Naive B cell (primary cell): ENCODE data around the gene GDPD4. TPM values are rescaled to one million over a fixed set of nuclear protein-coding genes. Genes with fewer than 3 reads are reported as not detected.

Experiments
- ATAC-seq, 2 donors: fragments of 150-1000 bp; cut with Tn5 transposase; 2 replicates each; pipeline ENCODE4 v1.10.0; 2021; ENCODE audit warnings: low read depth in 2 of 2, mild to moderate bottlenecking in 2 of 2, moderate library complexity in 2 of 2
- DNase-seq: peaks from one replicate; pipeline ENCODE4 v3.0.0; 2022
- H3K27ac Mint-ChIP-seq, 6 donors: one replicate each; pipeline ENCODE4 v1.8.0; 2020 to 2022; ENCODE audit warnings: mild to moderate bottlenecking in 6 of 6, mixed read lengths in 6 of 6, moderate library complexity in 5 of 6, inconsistent platforms in 2 of 6
- H3K27me3 Mint-ChIP-seq, 3 donors: one replicate each; pipeline ENCODE4 v1.8.0; 2021 to 2022; ENCODE audit warnings: mixed read lengths in 3 of 3, mild to moderate bottlenecking in 1 of 3
- H3K36me3 Mint-ChIP-seq, 2 donors: one replicate each; pipeline ENCODE4 v1.8.0; 2020 to 2022; ENCODE audit warnings: mixed read lengths in 2 of 2, inconsistent platforms in 1 of 2, mild to moderate bottlenecking in 1 of 2
- H3K4me1 Mint-ChIP-seq, 3 donors: one replicate each; pipeline ENCODE4 v1.8.0; 2020 to 2022; ENCODE audit warnings: mixed read lengths in 3 of 3, inconsistent platforms in 1 of 3, mild to moderate bottlenecking in 1 of 3, moderate library complexity in 1 of 3
- H3K4me3 Mint-ChIP-seq, 8 donors: one replicate each; pipeline ENCODE4 v1.8.0; 2020 to 2022; ENCODE audit warnings: mild to moderate bottlenecking in 8 of 8, mixed read lengths in 8 of 8, moderate library complexity in 8 of 8, inconsistent platforms in 2 of 8
- H3K9me3 Mint-ChIP-seq, 7 donors: one replicate each; pipeline ENCODE4 v1.8.0; 2020 to 2022; ENCODE audit warnings: mixed read lengths in 7 of 7, mild to moderate bottlenecking in 5 of 7, inconsistent platforms in 2 of 7, moderate library complexity in 1 of 7
- polyA plus RNA-seq, 6 donors: library from polyadenylated mRNA; unstranded; fragments of 300-500 nt; fragmentation: Illumina TruSeq; gene quantifications; one replicate each; pipeline ENCODE4 v1.2.3, GENCODE V29; 2021; ENCODE audit warnings: low read depth in 6 of 6

The GDPD4 gene
- polyA plus RNA-seq, 6 donors from 2014 or later = not detected

DNA sequence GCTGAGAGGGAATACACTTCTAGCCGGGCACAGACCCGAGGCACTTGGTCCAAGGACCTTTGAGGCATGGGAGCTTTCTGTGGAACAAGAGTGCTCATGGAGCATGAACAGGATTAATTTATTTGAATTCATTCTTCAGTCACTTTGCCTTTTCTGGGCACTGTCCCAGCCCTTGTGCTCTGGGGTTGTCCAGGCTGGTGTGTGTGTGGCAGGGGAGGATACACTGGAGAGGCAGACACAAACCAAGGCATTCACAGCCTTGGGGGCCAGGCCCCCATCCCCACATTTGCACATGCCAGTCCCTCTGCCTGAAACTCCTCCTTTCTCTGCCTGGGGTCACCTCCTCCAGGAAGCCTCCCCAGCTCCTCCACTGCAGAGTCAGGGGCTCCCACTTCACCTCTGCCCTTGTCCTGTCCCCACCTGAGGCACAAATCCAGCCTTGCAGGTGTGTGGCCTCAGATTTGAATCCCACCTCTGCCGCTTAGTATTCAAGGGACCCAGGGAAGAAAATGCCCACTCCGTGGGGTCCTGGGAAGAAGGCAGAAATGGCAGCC lies 118.0 kb downstream of the GDPD4 start:
- peaks cover 0 to under 1% (median 0%) of the 10 kb centered on the region in 7 donors for H3K9me3 Mint-ChIP-seq
- H3K4me1 Mint-ChIP-seq = no peaks in the 10 kb centered on the region
- DNase-seq (no peak), ATAC-seq (no peak)
- H3K27ac Mint-ChIP-seq = peak overlapping the region in 1 of 6 donors; percentile 78
- peaks cover 0 to 6% (median 0%) of the 10 kb centered on the region in 3 donors for H3K27me3 Mint-ChIP-seq
- no peak overlapping the region for H3K4me3 Mint-ChIP-seq
- H3K36me3 Mint-ChIP-seq = no peaks in the 10 kb centered on the region

DNA sequence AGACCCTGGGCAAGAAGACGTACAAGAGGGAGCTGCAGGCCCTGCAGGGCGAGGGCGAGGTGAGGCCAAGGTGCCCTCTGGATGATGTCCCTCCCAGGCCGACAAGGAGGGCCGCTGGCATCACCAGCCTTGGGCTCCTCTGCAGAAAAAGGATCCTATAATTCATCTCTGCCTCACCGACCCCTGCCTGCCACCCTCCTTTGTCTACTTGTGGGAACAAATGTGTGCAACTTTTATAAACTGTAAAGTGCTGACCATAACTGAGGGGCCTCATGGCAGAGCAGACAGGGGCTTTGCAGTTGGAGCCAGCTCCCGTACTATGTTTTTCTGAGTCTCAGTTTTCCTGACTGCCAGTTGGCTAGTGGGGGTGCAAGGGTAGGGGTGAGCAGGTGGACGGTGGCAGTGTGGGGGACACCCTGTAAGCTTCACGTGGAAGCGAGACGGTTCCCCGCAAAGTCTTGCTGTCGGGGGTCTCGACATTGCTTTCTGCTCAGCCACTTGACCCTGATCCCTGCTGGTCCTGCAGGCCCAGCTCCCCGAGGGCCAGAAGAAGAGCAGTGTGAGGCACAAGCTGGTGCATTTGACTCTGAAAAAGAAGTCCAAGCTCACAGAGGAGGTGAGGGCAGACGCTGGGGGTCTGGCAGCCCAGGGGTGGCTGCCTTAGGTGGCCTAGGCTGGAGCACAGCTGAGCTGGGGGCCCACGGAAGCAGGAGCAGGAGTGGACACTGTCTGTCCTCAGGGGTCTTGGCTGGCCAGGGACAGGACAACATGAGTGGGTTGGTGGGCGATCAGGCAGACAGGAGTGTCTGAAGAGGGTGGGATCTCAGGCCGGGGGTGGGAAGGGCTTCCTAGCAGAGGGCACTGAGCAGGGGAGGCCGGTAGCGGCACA lies 118.7 kb downstream of the GDPD4 start:
- Mint-ChIP-seq H3K36me3 (no peaks in the 10 kb centered on the region), H3K4me1 (no peaks in the 10 kb centered on the region), H3K27me3 (peaks cover 0 to 9% (median 0%) of the 10 kb centered on the region in 3 donors), H3K9me3 (peaks cover 0 to 6% (median 0%) of the 10 kb centered on the region in 7 donors), H3K27ac (peak overlapping the region in 2 of 6 donors; percentile 59 to 69), H3K4me3 (no peak overlapping the region)
- ATAC-seq (no peak), DNase-seq (no peak)

DNA sequence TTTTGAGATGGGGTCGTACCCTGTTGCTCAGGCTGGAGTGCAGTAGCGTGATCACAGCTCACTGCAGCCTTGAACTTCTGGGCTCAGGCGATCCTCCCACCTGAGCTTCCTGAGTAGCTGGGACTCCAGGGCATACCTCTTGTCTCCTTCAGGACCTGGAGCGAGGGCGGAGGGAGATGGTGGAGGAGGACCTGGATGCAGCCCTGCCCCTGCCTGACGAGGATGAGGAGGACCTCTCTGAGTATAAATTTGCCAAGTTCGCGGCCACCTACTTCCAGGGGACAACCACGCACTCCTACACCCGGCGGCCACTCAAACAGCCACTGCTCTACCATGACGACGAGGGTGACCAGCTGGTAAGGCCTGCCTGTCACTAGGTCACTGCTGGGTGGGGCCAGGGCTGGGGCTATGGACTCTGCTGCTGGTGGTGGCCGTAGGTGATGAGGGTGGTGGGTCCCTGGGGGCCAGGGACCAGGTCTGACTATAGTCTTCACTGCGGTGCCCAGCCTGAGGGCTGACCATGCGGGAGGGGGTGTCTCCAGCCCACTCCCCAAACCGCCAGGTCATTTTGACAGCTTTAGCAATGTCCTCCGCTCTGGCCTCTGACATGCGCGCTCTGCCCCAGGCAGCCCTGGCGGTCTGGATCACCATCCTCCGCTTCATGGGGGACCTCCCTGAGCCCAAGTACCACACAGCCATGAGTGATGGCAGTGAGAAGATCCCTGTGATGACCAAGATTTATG lies 119.5 kb downstream of the GDPD4 start:
- Mint-ChIP-seq H3K27me3 (peaks cover 0 to 9% (median 0%) of the 10 kb centered on the region in 3 donors), H3K4me3 (peak overlapping the region in 1 of 8 donors; percentile 24), H3K9me3 (peaks cover 0 to 6% (median 0%) of the 10 kb centered on the region in 7 donors), H3K36me3 (no peaks in the 10 kb centered on the region), H3K4me1 (no peaks in the 10 kb centered on the region), H3K27ac (peak overlapping the region in 2 of 6 donors; percentile 10 to 69)
- no peak for ATAC-seq
- DNase-seq = no peak

DNA sequence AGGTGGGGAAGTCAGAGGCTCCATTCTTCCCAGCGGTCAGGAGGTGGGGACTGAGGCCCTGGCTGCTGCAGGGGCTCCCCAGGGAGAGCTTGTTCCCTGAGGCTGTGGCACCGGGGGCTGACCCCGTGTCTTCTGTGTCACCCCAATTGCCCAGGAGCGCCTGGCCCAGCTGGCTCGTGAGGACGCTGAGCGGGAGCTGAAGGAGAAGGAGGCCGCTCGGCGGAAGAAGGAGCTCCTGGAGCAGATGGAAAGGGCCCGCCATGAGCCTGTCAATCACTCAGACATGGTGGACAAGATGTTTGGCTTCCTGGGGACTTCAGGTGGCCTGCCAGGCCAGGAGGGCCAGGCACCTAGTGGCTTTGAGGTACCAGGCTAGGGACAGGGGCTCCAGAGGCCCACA lies 120.3 kb downstream of the GDPD4 start:
- Mint-ChIP-seq H3K9me3 (peaks cover 0 to 6% (median 0%) of the 10 kb centered on the region in 7 donors), H3K36me3 (no peaks in the 10 kb centered on the region), H3K27me3 (peaks cover 0 to 9% (median 0%) of the 10 kb centered on the region in 3 donors), H3K27ac (no peak overlapping the region), H3K4me1 (peaks cover under 1 to 5% (median under 1%) of the 10 kb centered on the region in 3 donors), H3K4me3 (no peak overlapping the region)
- ATAC-seq = no peak
- DNase-seq = no peak

DNA sequence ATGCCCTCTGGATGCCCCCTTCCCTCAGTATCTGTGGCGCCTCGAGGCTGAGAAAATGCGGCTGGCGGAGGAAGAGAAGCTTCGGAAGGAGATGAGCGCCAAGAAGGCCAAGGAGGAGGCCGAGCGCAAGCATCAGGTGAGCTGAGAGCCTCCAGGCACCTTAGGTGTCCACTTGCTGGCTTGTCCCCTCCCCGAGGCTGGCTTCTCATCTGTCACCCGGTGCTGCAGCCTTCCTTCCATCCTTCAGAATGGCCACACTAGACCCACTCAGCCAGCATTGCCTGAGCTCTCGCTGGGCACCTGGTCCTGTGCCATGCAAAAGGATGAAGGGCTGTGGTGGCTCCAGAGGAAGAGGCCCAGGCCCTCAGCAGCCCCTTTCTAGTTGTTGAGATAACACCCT lies 121.1 kb downstream of the GDPD4 start:
- Mint-ChIP-seq H3K9me3 (peaks cover 0 to 6% (median 0%) of the 10 kb centered on the region in 7 donors), H3K4me3 (no peak overlapping the region), H3K4me1 (peaks cover 8 to 13% (median 9%) of the 10 kb centered on the region in 3 donors), H3K27me3 (peaks cover 0 to 9% (median 0%) of the 10 kb centered on the region in 3 donors), H3K27ac (no peak overlapping the region), H3K36me3 (no peaks in the 10 kb centered on the region)
- ATAC-seq = no peak
- DNase-seq = no peak

DNA sequence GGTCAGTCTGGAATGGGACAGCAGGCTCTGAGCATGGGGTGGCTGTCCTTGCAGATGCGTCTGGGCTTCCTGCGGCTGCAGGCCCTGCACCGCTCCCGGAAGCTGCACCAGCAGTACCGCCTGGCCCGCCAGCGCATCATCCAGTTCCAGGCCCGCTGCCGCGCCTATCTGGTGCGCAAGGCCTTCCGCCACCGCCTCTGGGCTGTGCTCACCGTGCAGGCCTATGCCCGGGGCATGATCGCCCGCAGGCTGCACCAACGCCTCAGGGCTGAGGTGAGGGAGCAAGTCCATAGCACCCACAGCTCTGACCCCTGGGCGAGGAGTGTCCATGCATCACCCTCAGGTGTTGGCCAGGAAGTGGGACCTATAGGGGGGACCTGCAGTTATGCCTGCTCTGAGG lies 121.8 kb downstream of the GDPD4 start:
- no peaks in the 10 kb centered on the region for H3K36me3 Mint-ChIP-seq
- peaks cover 0 to 9% (median 0%) of the 10 kb centered on the region in 3 donors for H3K27me3 Mint-ChIP-seq
- H3K4me3 Mint-ChIP-seq = no peak overlapping the region
- peaks cover 10 to 18% (median 15%) of the 10 kb centered on the region in 3 donors for H3K4me1 Mint-ChIP-seq
- H3K27ac Mint-ChIP-seq = no peak overlapping the region
- H3K9me3 Mint-ChIP-seq = peaks cover 0 to 6% (median 0%) of the 10 kb centered on the region in 7 donors
- no peak for ATAC-seq
- DNase-seq = no peak

DNA sequence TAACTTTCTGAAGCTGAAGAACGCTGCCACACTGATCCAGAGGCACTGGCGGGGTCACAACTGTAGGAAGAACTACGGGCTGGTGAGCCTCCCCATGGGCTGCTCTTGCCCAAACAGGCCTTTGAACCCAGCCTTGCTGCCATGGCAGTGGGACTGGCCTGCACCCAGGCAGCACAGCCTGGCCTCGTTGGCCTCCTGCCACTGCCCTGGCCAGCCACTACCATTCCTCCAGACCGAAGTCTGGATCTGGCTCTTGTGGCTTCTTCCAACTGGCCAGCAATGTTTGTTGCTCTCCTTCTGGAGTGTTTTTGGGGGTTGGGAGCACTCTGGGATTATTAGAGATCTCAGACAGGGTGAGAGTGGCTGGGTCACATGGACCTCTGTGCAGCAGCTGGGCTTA lies 122.4 kb downstream of the GDPD4 start:
- peaks cover 15 to 18% (median 16%) of the 10 kb centered on the region in 3 donors for H3K4me1 Mint-ChIP-seq
- no peak overlapping the region for H3K4me3 Mint-ChIP-seq
- no peaks in the 10 kb centered on the region for H3K36me3 Mint-ChIP-seq
- peaks cover 0 to 6% (median 0%) of the 10 kb centered on the region in 7 donors for H3K9me3 Mint-ChIP-seq
- no peak overlapping the region for H3K27ac Mint-ChIP-seq
- peaks cover 0 to 9% (median 0%) of the 10 kb centered on the region in 3 donors for H3K27me3 Mint-ChIP-seq
- DNase-seq (no peak), ATAC-seq (no peak)

DNA sequence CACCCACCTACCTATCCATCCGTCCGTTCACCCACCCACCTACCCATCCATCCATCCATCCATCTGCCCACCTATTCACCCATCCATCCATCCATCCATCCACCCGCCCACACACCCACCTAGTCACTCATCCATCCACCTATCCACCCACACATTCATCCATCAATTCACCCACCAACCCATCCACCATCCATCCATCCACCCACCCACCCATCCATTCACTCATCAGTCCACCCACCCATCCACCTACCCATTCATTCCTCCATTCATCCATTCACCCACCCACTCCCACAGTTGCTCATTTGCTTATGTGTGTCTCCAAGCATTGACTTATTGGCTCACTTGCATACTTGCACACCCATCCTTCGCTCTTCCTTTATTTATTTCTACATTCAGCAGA lies 123.3 kb downstream of the GDPD4 start:
- H3K4me1 Mint-ChIP-seq = peaks cover 15 to 20% (median 16%) of the 10 kb centered on the region in 3 donors
- no peaks in the 10 kb centered on the region for H3K36me3 Mint-ChIP-seq
- H3K27ac Mint-ChIP-seq = peak overlapping the region in 1 of 6 donors; percentile 75
- peaks cover 0 to 9% (median 0%) of the 10 kb centered on the region in 3 donors for H3K27me3 Mint-ChIP-seq
- no peak for DNase-seq
- no peak for ATAC-seq
- peaks cover 0 to 6% (median 0%) of the 10 kb centered on the region in 7 donors for H3K9me3 Mint-ChIP-seq
- H3K4me3 Mint-ChIP-seq = no peak overlapping the region

DNA sequence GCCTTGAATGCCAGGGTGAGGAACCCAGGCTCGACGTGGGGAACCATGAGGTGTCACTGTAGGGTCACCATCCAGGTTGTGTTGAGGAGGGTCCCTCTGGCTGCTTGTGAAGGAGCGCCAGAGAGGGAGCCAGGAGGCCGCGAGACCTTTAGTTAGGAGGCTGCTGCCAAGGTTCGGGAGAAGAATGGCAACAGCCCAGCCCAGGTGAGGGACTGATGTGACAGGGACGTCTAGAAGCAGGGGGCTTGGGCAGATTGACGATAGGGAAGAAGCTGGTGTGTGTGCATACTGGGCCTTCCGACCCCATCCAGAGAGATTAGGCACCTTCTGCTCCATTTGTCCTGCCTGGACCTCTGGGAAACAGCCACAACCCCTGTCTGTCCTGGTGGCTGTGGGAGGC lies 124.5 kb downstream of the GDPD4 start:
- ATAC-seq = no peak
- Mint-ChIP-seq H3K4me1 (peaks cover 15 to 20% (median 16%) of the 10 kb centered on the region in 3 donors), H3K36me3 (no peaks in the 10 kb centered on the region), H3K9me3 (peaks cover 0 to 6% (median 0%) of the 10 kb centered on the region in 7 donors), H3K4me3 (no peak overlapping the region), H3K27me3 (peaks cover 0 to 5% (median 0%) of the 10 kb centered on the region in 3 donors), H3K27ac (no peak overlapping the region)
- no peak for DNase-seq

DNA sequence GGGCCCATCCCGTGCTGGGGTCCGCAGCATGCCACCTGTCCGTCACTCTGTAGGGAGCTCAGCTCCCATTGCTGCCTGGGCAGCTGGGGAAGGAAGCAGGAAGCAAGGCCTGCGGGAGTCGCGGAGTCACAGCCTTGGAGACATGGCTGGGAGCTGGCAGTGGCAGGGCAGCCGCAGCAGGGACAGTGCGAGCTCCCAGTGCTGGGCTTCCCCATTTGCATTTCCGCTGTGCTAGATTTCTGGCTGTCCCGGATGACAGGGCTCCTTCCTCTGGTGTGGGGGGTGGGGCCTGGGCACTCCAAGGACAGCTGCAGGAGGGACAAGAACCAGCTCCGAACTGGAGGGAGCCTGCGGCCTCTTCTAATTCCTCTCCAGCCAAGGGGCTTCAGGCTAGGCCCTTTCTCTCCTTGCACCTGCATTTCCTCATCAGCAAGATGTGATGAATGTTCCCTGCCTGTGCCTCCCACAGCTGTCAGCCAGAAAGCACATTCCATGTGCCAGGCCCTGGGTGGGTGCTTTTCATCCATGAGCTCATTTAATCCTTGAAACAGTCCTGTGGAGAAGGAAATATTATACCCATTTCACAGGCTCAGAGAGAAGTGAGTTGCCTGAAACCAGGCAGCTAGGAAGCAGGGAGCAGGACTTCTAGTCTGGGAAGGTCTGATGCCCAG lies 125.5 kb downstream of the GDPD4 start:
- ATAC-seq (no peak), DNase-seq (no peak)
- Mint-ChIP-seq H3K27me3 (peaks cover 0 to 5% (median 0%) of the 10 kb centered on the region in 3 donors), H3K27ac (peak overlapping the region in 3 of 6 donors; percentile 6 to 79 (median 76)), H3K36me3 (no peaks in the 10 kb centered on the region), H3K4me3 (peak overlapping the region in 3 of 8 donors; percentile 32 to 56 (median 34)), H3K4me1 (peaks cover 15 to 20% (median 16%) of the 10 kb centered on the region in 3 donors), H3K9me3 (peaks cover 0 to 6% (median 0%) of the 10 kb centered on the region in 7 donors)

DNA sequence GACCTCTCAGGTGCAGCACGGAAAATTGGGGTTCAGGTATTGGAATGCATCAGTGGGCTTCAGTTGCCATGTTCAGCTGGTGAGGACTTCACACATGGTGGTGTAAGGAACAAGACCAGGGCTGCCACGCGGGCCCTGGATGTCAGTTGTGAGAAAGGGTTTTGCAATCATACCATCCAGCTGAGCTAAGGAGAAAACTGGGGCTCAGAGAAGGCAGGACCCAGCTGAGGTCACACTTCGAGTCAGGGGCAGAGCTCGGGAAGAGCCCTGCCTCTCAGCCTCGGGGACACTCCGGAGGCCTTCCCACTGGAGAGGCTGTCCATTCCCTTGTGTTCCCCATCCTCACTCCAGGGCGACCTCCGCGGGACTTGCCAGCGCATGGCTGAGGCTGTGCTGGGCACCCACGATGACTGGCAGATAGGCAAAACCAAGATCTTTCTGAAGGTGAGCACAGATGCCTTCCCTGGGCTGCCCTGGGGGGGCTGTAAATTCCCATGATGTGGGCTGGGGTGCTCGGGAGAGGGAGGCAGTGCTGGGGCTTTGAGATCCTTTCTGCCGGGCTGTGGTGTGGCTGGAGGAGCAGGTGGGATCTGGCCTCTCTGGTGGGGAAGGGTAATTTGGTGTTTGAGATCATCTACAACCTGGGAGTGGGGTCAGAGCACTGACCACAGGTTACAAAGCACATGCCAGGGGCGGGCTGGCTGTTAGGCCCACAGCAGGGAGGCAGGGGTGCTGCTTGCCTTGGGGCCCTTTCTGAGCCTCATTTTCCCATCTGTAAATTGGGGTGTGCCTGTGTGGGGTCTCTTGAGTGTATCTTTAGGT lies 126.3 kb downstream of the GDPD4 start:
- H3K4me3 Mint-ChIP-seq = peak overlapping the region in 1 of 8 donors; percentile 32
- peaks cover 15 to 20% (median 16%) of the 10 kb centered on the region in 3 donors for H3K4me1 Mint-ChIP-seq
- H3K27ac Mint-ChIP-seq = peak overlapping the region in 2 of 6 donors; percentile 72 to 79
- H3K36me3 Mint-ChIP-seq = no peaks in the 10 kb centered on the region
- ATAC-seq = no peak
- peaks cover 0 to 5% (median 0%) of the 10 kb centered on the region in 3 donors for H3K27me3 Mint-ChIP-seq
- peaks cover 0 to 6% (median 0%) of the 10 kb centered on the region in 7 donors for H3K9me3 Mint-ChIP-seq
- no peak for DNase-seq

DNA sequence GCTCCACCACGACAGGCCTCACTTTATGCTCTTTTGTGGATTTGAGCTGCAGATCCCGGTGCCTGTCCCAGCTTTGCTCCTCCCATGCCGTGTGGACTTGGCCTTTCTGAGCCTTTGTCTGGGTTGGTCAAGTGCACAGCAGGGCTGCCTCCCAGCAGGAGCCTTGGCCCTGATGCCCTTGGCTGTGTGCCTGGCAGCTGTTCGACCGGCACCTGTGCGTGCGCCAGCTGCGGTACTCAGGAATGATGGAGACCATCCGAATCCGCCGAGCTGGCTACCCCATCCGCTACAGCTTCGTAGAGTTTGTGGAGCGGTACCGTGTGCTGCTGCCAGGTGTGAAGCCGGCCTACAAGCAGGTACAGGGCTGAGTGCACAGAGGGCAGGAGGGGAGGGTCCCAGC lies 126.9 kb downstream of the GDPD4 start:
- no peak for DNase-seq
- no peaks in the 10 kb centered on the region for H3K36me3 Mint-ChIP-seq
- peaks cover 0 to 6% (median 0%) of the 10 kb centered on the region in 7 donors for H3K9me3 Mint-ChIP-seq
- no peak overlapping the region for H3K27ac Mint-ChIP-seq
- H3K4me1 Mint-ChIP-seq = peaks cover 15 to 20% (median 16%) of the 10 kb centered on the region in 3 donors
- no peak for ATAC-seq
- H3K27me3 Mint-ChIP-seq = peaks cover 0 to 5% (median 0%) of the 10 kb centered on the region in 3 donors
- no peak overlapping the region for H3K4me3 Mint-ChIP-seq
